Activated CD4-positive, alpha-beta T cell treated with anti-CD3 and anti-CD28 coated beads for 4 hours (primary cell): ENCODE measurements around the gene TSPO2.

Experiments
- DNase-seq, 2 donors: peaks; one replicate each; pipeline ENCODE4 v3.0.0-alpha.2; 2020

TSPO2 gene

GRCh38 chr6:41027799-41028560, 14.3 kb upstream of the TSPO2 start:
- DNase-seq: peak; percentile 61 to 69

DNA sequence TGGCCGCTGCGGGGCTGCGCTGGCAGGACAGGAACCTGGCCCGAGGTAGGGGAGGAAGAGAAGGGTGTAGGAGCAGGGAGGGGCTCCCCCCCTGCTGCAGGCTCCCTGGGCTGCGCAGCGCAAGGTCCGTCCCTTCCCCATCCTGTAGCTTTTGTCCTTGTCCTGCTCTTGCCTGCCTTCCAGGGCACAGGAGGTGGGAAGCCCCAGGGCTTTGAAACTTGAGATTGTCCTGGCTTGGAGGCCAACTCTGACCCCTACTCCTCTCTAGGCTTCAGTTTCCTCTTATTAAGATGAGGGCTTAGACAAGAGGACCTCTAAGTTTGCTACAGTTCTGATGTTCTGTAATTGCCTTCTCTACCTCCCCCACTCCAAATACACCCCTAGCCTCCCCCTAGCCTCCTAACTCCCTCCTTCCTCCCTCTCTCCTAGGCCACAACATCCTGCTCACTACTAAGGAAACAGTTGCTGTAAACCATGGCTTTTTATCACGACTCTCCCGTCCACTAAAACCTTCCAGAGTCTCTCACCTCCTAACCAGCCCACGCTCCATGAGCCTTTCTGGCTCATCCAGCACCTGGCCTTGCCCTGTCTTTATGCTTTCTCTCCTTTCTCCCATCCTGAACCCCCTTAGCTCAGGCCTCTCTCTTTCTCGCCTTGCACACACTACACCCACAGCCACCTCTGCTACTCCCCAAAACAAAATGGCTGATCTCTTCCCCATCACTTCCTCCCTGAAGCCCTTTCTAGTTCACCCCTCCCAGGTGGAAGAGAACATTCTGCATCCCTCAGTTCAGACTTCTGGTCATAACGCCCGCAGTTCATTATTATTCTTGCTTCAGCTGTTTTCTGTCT, 13.5 kb upstream of the TSPO2 start:
- DNase-seq: no peak

- DNase-seq: no peak
Measured at GRCh38 chr6:41032830-41033229, 9.4 kb upstream of the TSPO2 start.

GRCh38 chr6:41033776-41034175, 8.5 kb upstream of the TSPO2 start:
- no peak for DNase-seq

GRCh38 chr6:41036186-41036585, 6.1 kb upstream of the TSPO2 start:
- DNase-seq: no peak

GRCh38 chr6:41036601-41037000, 5.7 kb upstream of the TSPO2 start:
- no peak for DNase-seq

DNA sequence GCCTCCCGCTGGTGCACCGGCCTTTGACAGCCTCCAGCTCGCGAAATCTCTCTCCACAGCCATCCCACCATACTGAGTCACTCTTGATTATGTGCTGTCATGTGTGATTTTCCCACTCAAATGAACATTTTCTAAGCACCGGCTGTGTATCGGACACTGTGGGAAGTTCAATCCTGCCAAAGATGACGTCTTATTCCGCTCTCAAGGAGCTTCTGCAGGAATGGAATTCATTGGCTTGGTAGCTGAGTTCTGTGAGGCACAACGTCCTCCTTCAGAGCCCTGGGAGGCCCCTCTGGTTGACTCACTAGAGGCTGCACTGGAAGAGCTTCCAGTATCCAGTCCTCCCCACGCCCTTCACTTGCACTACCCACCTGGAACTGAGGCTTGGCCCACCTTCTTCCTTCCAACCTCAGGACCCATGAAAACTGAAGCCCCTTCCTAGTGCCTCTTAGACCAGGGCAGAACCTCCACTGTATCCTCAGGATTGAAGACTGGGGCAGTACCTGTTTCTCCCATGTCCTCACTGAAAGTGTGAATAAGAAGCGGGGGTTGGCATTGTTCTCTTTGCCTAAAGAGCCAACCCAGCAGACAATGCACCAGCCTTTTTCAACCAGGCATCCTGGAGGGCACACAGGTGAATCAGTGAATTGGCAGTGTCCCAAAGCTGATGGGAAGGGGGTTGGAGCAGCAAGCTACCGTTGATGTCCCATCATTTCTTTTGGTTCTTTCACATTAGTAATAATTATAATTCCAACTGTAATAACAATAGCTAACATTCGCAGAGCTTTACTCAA, 5.0 kb upstream of the TSPO2 start:
- no peak for DNase-seq

- no peak for DNase-seq
Measured at GRCh38 chr6:41038205-41038604, 4.1 kb upstream of the TSPO2 start.

DNA sequence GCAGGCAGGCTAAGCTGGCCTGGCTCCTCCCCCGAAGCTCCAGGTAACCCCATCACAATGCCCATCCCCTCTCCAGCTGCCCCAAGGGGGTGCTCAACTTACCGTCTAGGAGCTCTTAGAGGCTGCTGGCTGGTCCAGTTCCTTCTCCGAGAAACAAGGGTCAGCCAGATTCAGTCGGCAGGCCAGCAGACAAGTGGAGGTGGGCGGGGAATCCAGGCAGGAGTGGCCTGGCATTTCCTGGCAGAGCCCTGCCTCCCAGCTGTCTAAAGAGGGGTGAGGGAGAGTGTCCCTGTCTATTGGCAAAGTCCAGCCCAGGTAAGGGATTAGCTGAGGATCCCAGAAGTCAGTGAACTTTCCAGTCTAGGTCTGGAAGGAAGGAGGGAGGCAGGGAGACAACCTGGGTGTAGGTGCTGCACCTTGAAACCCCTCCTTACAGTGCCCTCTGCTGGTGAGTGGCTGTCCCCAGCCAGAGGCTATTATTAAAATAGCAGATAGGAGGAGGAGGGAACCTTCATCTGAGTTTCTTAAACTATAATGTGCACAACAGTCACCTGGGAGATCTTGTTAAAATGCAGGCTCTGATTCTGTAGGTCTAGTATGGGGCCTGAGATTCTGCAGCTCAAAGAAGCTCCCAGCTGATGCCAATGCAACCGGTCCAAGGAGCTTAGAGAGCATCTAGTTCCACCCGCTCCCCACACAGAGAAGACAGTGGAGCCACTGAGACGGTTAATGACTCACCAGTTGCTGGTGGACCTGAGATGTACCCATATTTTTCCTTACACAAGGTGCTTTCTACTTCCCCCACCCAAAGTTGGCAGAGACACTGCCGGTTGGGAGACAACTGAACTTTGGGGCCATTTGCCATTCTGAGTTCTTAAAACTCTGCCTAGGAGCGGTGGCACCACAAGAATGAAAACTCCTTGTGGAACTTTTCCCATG, 2.9 kb upstream of the TSPO2 start, which contains the start of gene UNC5CL:
TSS of gene UNC5CL (minus strand) at position 162 of the 939 bp plus-strand sequence. CDS start 4,147 bp downstream, outside the sequence.
- peak; percentile 50 to 64 for DNase-seq

DNA sequence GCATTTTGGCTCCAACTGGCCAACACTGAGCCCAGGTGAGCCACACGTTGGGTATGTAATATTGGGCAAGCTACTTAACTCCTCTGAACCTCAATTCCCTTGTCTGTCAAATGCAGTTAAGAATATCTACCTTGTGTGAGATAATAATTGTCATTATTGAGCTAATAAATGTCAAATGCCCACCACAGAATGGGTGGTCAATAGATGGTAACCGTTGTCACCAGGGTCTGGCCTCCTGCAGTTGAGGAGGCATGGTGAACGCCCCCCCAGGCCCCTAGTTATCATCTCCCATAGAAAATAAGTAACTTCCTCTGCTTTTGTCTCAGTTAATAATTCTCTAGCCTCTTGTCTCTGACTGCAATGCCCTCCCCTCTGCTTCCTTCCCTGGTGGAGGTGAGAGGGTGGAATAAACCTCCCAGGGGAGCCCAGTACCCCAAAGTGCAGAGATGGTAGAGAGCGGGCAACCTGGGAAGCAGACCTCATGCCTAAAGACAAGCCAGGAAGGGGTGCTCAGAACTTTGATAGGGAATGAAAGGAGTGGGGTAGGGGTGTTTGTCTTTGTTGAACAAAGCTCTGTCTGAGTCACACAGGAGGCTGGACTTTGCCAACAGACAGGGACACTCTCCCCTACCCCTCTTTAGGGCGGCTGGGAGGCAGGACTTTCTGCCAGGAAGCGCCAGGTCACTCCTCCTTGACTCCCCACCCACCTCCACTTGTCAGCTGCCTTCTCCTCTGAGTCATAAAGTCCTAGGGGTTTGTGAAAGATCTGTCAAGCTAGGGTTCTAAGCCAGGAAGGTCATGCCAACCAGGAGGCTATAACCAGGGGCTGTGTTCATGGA, 1.9 kb upstream of the TSPO2 start:
- DNase-seq: no peak

DNA sequence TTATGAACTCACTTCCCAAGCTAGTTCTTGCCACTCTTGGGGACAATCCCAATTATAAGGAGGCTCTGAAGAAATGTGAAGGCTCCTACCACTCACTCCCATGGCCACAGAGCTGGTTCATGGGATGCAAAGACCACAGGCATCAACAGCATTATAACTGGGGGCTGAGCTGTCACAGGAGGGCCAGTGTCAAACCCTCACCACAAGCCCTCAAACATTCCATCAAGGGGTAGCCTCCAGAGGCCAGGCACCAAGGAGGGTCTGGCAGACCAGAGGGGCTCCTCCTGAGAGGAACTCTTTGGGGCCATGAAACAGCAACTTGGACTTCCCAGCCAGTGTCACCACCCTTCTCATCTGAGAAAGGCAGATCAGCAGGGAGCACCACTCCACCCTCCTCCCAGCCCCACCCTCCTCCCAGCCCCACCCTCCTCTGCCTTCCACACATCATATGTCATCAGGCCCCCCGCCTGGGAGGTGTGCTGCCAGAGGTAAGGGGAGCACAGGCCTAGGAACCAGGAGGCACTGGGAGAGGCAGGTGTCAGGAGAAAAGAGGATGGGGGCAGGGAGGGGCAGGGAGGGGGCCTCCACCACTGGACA, 1.2 kb upstream of the TSPO2 start:
- DNase-seq: no peak

DNA sequence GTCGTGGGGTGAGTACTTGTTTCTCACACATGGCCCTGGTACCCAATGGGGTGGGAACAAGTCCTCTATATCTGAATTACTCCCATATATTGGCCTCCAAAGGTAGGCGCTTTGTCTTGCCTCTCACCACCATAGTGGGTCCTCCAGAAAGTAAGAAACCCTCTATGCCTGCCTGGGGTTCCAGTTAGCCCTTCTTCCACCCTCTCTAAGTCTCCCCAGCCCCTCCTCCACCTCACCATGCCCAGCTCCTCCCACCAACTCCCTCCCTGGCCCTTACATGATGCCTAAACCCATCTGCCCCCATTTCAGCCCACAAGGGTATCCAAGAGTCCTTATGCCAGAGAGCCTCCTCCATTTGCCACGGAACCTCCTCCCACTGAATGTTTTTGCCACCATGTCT, 884 bp downstream of the TSPO2 start:
- no peak for DNase-seq

- no peak for DNase-seq
Measured at GRCh38 chr6:41045664-41046063, 3.4 kb downstream of the TSPO2 start.

DNA sequence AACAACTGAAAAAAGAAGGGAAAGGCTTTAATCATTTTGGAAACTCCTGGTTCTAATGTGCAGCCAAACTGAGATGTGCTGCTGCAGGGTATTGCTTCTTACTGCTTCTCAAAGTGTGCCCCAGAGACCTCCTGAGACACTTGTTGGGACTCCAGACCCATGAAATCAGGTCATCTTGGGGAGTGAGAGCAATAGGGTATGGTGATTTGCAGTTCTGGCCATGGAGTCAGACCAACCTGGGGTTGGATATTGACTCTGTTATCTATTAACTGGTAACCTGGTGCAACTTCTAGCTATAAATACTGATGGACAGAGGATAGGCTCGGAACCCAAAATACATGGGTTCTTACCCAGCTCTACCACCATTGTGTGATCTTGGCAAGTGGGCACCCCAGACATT, 3.8 kb downstream of the TSPO2 start:
- DNase-seq: no peak

DNA sequence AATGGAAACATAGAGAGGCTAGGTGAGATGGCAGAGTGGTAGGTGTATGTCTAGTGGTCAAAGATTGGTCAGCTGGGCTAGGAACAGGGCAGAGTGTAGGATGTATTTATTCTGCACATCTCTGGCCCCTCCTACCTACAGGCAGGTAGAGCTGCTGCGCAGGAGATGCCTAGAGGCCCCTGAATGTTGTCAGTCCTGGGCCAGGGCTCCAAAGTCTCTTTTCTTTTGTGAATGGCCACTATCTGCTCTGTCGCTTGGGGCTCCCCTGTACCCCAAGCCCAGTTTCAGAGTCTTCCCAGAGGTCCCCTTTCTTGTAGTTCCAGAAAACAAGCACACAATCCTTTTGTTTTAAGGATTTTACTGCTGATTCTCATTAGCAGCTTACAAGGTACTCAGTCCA, 5.0 kb downstream of the TSPO2 start:
- no peak for DNase-seq

DNA sequence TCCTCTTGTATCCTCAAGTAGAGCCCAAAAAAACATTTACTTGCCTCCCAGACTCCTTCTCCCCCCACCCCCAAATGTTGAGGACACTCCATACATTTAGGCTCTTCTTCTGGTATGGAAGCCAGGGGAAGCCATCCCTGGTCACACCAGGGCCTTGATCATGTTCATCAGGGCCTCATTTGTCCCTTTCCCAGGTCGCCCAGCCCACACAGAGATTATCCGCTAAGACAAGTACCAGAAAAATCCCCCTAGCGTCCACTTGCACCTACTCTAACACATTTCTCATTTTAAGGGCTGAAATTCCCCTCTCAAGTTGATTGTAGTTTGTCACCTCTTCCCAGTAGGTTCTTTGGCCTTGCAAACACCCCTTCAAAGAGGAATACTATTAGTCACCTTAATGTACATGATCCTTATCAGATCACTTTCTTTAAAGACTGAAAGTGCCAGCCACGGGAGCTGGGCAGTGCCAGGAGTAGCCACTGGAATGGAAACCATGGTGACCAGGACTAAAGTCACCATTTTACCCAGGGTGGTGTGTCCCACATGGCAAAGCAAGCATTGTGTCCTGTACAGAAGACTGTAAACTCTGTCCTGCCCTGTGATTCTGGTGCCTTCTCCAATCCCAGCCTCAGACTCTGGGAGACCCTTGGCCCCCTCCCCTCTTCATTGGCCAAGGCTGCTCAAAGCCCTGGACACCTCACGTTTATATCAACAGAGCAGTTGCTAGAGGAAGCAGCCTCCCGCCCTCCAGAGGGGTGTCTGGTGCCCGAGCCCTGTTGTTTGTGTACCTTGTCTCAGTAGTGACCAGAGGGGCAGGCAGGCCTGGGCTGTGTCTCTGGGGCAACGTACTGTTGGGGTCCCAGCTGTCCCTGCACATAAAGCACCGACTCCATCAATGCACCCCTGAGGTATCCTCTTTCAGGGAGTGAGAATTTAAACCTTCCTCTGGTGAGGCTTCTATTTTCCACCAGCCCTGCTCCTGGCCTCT, 5.8 kb downstream of the TSPO2 start:
- DNase-seq: no peak

GRCh38 chr6:41049521-41049920, 7.3 kb downstream of the TSPO2 start:
- no peak for DNase-seq

DNA sequence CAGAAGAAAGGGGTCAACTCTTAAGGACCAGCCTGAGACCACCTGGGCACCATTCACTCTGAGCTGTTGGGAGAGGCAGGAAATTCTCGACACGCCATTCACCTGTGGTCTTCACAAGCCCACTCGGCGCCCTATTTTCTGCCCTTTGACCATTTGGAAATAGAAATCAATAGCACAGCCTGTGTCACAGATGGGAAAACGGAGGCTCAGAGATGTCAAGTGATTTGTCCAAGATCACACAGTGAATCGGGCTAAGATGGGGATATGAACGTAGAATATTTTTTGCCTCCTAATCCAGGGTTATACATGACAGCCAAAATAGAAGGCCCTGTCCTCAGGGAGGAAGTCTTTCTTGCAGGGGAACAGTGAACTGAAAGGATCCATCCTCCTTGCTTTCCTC, 7.7 kb downstream of the TSPO2 start:
- DNase-seq: no peak

GRCh38 chr6:41050536-41050935, 8.3 kb downstream of the TSPO2 start:
- DNase-seq: no peak
